ENCODE measurements around the gene DNAJC1. TPM values are rescaled to one million over a fixed set of nuclear protein-coding genes. Genes with fewer than 3 reads are reported as not detected.
"Not testable (repeated sequence)": the region's sequence is repeated elsewhere in the genome, so short reads cannot be mapped to it uniquely, and the experiment has no call there.

Gene DNAJC1
- total and polyA plus RNA-seq, 2 of the 8 experiments (the other 6 are each of a cell fraction or from before 2014, with no cell fraction given) = 6.8 to 14.8 TPM

DNA sequence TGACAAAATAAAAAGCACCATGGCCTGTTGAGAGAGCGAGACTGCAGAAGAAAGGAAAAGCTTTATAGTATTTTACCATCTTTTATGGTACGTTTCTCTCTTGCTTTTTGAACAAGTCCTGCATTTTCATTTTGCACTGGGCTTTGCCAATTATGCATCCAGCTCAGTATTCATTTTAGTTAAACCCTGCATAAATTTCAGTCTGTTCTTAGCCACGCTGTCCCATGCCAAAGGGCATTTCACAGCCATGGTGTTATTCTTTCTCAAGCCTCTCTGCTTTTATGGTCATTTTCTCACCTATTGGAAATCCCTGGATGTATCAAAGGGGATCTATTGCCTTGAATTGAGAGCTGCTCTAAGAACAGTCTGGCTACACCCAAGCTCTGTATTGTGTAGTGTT is 30.8 kb upstream of the DNAJC1 start (continued):
- no peak for TF ChIP-seq SIX5 (IDR thresholded peaks at IDR 0.05; ENCODE audit: low read depth, low read length)
- TF ChIP-seq, protein P1, sequence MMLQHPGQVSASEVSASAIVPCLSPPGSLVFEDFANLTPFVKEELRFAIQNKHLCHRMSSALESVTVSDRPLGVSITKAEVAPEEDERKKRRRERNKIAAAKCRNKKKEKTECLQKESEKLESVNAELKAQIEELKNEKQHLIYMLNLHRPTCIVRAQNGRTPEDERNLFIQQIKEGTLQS (IDR thresholded peaks at IDR 0.05; ENCODE audit: insufficient read depth, low read depth, low read length) = no peak

DNA sequence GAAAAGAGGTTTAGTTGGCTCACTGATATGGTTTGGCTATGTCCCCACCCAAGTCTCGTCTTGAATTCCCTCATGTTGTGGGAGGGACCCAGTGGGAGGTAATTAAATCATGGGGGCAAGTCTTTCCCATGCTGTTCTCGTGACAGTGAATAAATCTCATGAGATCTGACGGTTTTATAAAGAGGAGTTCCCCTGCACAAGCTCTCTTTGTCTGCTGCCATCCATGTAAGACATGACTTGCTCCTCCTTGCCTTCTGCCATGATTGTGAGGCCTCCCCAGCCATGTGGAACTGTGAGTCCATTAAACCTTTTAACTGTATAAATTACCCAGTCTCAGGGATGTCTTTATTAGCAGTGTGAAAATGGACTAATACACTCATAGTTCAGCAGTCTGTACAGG is 28.7 kb upstream of the DNAJC1 start:
- H4K5ac ChIP-seq (ENCODE audit: insufficient read length, low read depth, low read length); POLR2A ChIA-PET (ENCODE audit: partially characterized antibody): not testable (repeated sequence)
- 86% methylated on average over 3 of the region's 3 CpGs; no CpG with 5 or more reads in 1 of the 2 experiments for WGBS, 2 experiments (ENCODE audit: extremely low coverage in 1 of 2, insufficient coverage in 1 of 2, insufficient read length in 1 of 2, insufficient replicate concordance in 2 of 2, low coverage in 1 of 2, low lambda C conversion rate in 2 of 2, missing lambda C conversion rate in 1 of 2)

More for the DNA sequence above, 28.7 kb upstream of the DNAJC1 start:
- H3K36me3 ChIP-seq (ENCODE audit: control insufficient read depth in 2 of 4, insufficient read depth in 4 of 4, low read length in 3 of 4); FAIRE-seq; H2BK12ac ChIP-seq (ENCODE audit: low read depth, low read length); H2BK15ac ChIP-seq (ENCODE audit: low read length); H2AFZ ChIP-seq (ENCODE audit: low read length); CTCF ChIA-PET (ENCODE audit: partially characterized antibody); H3K4me3 ChIP-seq (ENCODE audit: extremely low read depth in 1 of 4, insufficient read depth in 2 of 4, low read depth in 3 of 4, low read length in 4 of 4); H3K79me2 ChIP-seq (ENCODE audit: control insufficient read depth in 1 of 2, insufficient read depth in 2 of 2, low read length in 2 of 2); H4K20me1 ChIP-seq (replicated peaks in 1 of 2; ENCODE audit: control insufficient read depth in 1 of 2, insufficient read depth in 2 of 2, low read length in 2 of 2); H3K23ac ChIP-seq (ENCODE audit: insufficient read length); H3K27me3 ChIP-seq (replicated peaks in 1 of 4; ENCODE audit: control insufficient read depth in 3 of 4, extremely low read depth in 1 of 4, insufficient read depth in 3 of 4, low read length in 3 of 4); H3K4me1 ChIP-seq (replicated peaks in 1 of 4; ENCODE audit: control insufficient read depth in 3 of 4, insufficient read depth in 4 of 4, low read length in 3 of 4); H2AK5ac ChIP-seq (ENCODE audit: low read depth, low read length); H3K79me1 ChIP-seq (ENCODE audit: low read depth, low read length); H3K56ac ChIP-seq (replicated peaks; ENCODE audit: insufficient read length, low read depth, low read length); H3K18ac ChIP-seq (ENCODE audit: extremely low read depth, low read length); H3K4ac ChIP-seq (replicated peaks; ENCODE audit: insufficient read length, low read depth, low read length); H3K14ac ChIP-seq (ENCODE audit: insufficient read length); H4K8ac ChIP-seq (ENCODE audit: extremely low read depth, insufficient read depth, low read length); H3K9ac ChIP-seq (replicated peaks in 1 of 4; ENCODE audit: extremely low read depth in 1 of 4, low read depth in 3 of 4, low read length in 3 of 4); H2BK20ac ChIP-seq (ENCODE audit: low read length); DNase-seq (ENCODE audit: low read depth in 1 of 2, low spot score in 2 of 2); H2BK120ac ChIP-seq (replicated peaks; ENCODE audit: low read depth, low read length); H3K23me2 ChIP-seq (ENCODE audit: low read depth, low read length); H4K91ac ChIP-seq (replicated peaks; ENCODE audit: insufficient read length, low read length); H3K27ac ChIP-seq (ENCODE audit: low read depth, low read length); H3K4me2 ChIP-seq (ENCODE audit: insufficient read depth in 1 of 2, low read depth in 2 of 2, low read length in 2 of 2); H2BK5ac ChIP-seq (ENCODE audit: low read depth, low read length): not testable (repeated sequence)
- H3K9me3 ChIP-seq (ENCODE audit: insufficient read depth in 2 of 2, low read depth in 1 of 2, low read length in 1 of 2) = peaks cover 4 to 12% of the 10 kb centered on the region in 2 experiments; a peak in 3 of 4 replicates
